NCI-H1436 (cell line): Measurements from ENCODE around the gene DHRS3.

ENCODE experiments used
- DNase-seq: peaks from one replicate; lab custom pipeline; 2025; lab: John Stamatoyannopoulos, UW

DHRS3 gene

GRCh38 chr1:12616709-12617373 lies 1.2 kb downstream of the DHRS3 start:
- no peak for DNase-seq

- no peak for DNase-seq
Measured at GRCh38 chr1:12615865-12616708, 1.9 kb downstream of the DHRS3 start.

- no peak for DNase-seq
Measured at GRCh38 chr1:12615159-12615864, 2.7 kb downstream of the DHRS3 start.

- no peak for DNase-seq
Measured at GRCh38 chr1:12614402-12615158, 3.4 kb downstream of the DHRS3 start.

- DNase-seq = no peak
Measured at GRCh38 chr1:12613180-12613579, 4.8 kb downstream of the DHRS3 start.

GRCh38 chr1:12610941-12611340 lies 7.1 kb downstream of the DHRS3 start:
- DNase-seq = no peak

- no peak for DNase-seq
Measured at GRCh38 chr1:12610305-12610935, 7.6 kb downstream of the DHRS3 start.

- DNase-seq = no peak
Measured at GRCh38 chr1:12609469-12610003, 8.5 kb downstream of the DHRS3 start.

- DNase-seq = no peak
Measured at GRCh38 chr1:12608311-12608957, 9.6 kb downstream of the DHRS3 start.

- no peak for DNase-seq
Measured at GRCh38 chr1:12607263-12607662, 10.7 kb downstream of the DHRS3 start.

GRCh38 chr1:12604986-12605385 lies 13.0 kb downstream of the DHRS3 start:
- no peak for DNase-seq

- DNase-seq = no peak
Measured at GRCh38 chr1:12604114-12604874, 13.7 kb downstream of the DHRS3 start.

- DNase-seq = no peak
Measured at GRCh38 chr1:12603224-12603623, 14.8 kb downstream of the DHRS3 start.

GRCh38 chr1:12602659-12603024 lies 15.4 kb downstream of the DHRS3 start:
- no peak for DNase-seq

GRCh38 chr1:12601700-12602658 lies 16.0 kb downstream of the DHRS3 start:
- no peak for DNase-seq

GRCh38 chr1:12600880-12601633 lies 17.0 kb downstream of the DHRS3 start:
- DNase-seq = peak; percentile 44

GRCh38 chr1:12600335-12600734 lies 17.7 kb downstream of the DHRS3 start:
- DNase-seq = no peak

- DNase-seq = no peak
Measured at GRCh38 chr1:12599657-12600056, 18.4 kb downstream of the DHRS3 start.
